Lower lobe of right lung (tissue), 2 donors: ENCODE results near the gene ZNF619. TPM values are rescaled to one million over a fixed set of nuclear protein-coding genes. Genes with fewer than 3 reads are reported as not detected.
A peak's percentile ranks its signal among the peaks of the same experiment; 100 is the strongest.

Source experiments
- ATAC-seq, 2 donors: fragments of 200-7000 bp; cut with Tn5 transposase; one replicate each; pipeline ENCODE4 v1.9.1; 2020 to 2022; ENCODE audit warnings: mild to moderate bottlenecking in 2 of 2, moderate library complexity in 2 of 2
- DNase-seq: peaks from one replicate; pipeline ENCODE4 v3.0.0-alpha.2; 2020
- H3K27ac ChIP-seq: fragments of 200-600 bp; one replicate; pipeline ENCODE4 v1.8.0; 2022
- H3K27me3 ChIP-seq: fragments of 200-600 bp; one replicate; pipeline ENCODE4 v1.8.0; 2022; ENCODE audit warnings: low read depth
- H3K36me3 ChIP-seq: fragments of 200-600 bp; one replicate; pipeline ENCODE4 v1.8.0; 2022; ENCODE audit warnings: mild to moderate bottlenecking
- H3K4me1 ChIP-seq: fragments of 200-600 bp; one replicate; pipeline ENCODE4 v1.8.0; 2022
- H3K4me3 ChIP-seq: fragments of 200-600 bp; one replicate; pipeline ENCODE4 v1.8.0; 2022; ENCODE audit warnings: mild to moderate bottlenecking
- H3K9me3 ChIP-seq: fragments of 200-600 bp; one replicate; pipeline ENCODE4 v1.8.0; 2022
- intact Hi-C: fragments of 100-400 bp; cut with DNase I; formaldehyde crosslinking; loops from one replicate; pipeline ENCODE4 v1.11.0; 2022
- total RNA-seq: library from RNA; stranded (reverse); fragmentation: NEBNext Ultra II Directional; extraction: Animal tissue kit (Norgen Biotek cat#: 25700); gene quantifications from one replicate; pipeline ENCODE4 v1.2.1, GENCODE V29; 2021
- TF ChIP-seq, protein P1 (sequence below): fragments of 200-600 bp; IDR thresholded peaks from one replicate; pipeline ENCODE4 v1.8.0; 2022; ENCODE audit warnings: antibody characterized with exemption, mild to moderate bottlenecking
- donor health status: DM: no; HTN: yes; CAD: no; lungs with severe emphysema.

The ZNF619 gene
- total RNA-seq, 1 donor from 2014 or later, result 8.6 TPM

DNA sequence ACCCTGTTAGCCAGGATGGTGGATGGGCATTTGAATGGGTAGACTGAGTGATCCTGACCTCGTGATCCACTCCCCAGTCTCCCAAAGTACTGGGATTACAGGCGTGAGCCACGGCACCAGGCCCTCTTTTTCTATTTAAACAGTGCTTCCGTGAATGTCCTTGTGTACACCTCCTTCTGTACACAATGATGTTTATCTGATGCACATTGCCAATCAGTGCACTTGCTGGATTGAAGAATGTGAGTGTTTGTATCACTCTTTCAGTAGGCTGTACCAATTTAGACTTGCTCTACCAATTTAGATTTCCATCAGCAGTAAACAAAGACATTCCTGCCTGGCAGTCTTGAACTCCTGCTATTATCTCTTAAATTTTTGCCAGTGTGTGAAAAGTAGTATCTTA lies 8.9 kb upstream of the ZNF619 start:
- peaks cover 36% of the 10 kb centered on the region for H3K36me3 ChIP-seq
- H3K4me3 ChIP-seq, result no peak overlapping the region
- H3K27ac ChIP-seq, result no peak overlapping the region
- no peaks in the 10 kb centered on the region for H3K4me1 ChIP-seq
- H3K27me3 ChIP-seq, result no peaks in the 10 kb centered on the region
- intact Hi-C loops, result no loop called here
- ATAC-seq (no peak), DNase-seq (no peak)
- H3K9me3 ChIP-seq, result no peaks in the 10 kb centered on the region
- TF ChIP-seq, protein P1, sequence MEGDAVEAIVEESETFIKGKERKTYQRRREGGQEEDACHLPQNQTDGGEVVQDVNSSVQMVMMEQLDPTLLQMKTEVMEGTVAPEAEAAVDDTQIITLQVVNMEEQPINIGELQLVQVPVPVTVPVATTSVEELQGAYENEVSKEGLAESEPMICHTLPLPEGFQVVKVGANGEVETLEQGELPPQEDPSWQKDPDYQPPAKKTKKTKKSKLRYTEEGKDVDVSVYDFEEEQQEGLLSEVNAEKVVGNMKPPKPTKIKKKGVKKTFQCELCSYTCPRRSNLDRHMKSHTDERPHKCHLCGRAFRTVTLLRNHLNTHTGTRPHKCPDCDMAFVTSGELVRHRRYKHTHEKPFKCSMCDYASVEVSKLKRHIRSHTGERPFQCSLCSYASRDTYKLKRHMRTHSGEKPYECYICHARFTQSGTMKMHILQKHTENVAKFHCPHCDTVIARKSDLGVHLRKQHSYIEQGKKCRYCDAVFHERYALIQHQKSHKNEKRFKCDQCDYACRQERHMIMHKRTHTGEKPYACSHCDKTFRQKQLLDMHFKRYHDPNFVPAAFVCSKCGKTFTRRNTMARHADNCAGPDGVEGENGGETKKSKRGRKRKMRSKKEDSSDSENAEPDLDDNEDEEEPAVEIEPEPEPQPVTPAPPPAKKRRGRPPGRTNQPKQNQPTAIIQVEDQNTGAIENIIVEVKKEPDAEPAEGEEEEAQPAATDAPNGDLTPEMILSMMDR, result no peak

DNA sequence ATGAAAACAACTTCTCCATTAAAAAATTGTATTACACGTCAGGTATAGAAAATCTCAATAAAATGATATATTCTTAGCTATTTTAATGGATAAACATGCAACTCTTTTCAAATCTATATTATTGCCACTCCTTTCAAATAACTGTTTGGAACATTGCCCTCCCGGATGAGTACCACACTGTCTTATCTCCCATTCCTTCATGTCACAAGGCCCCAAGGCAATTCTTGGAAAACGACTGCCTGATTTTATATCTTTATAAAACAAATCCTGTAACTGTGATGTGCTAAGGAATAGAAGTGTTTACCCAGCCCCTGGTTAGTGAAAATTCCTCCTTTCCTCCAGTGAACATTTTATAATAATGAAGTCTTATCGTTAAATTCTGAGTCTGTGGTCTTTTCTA lies 6.2 kb upstream of the ZNF619 start:
- Histone ChIP-seq H3K27me3 (no peaks in the 10 kb centered on the region), H3K9me3 (no peaks in the 10 kb centered on the region), H3K36me3 (peaks cover 11% of the 10 kb centered on the region), H3K4me1 (no peaks in the 10 kb centered on the region), H3K4me3 (no peak overlapping the region), H3K27ac (no peak overlapping the region)
- ATAC-seq (no peak), DNase-seq (no peak)
- TF ChIP-seq, protein P1, result no peak
- intact Hi-C loops, result no loop called here

DNA sequence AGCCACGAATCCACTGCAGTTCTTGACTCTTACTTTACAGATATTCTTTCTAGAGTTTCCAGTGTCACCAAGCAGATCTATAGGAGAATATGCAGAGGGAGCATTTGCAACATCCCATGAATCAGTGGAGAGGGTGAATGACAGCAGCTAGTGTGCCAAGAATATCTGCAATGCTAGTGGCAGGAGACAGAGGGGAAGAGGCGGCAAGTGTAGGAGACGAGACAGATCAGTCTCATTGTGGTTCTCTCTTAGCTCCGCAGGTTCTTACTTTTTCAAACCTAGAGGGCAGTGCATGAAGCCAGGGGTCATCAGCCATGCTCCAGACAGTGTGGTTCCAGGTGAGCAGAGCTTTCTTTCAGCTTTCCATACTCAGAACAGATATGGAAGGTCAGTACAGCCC lies 744 bp downstream of the ZNF619 start:
- peak in 1 of 2 donors; percentile 5 for ATAC-seq
- Histone ChIP-seq H3K9me3 (no peaks in the 10 kb centered on the region), H3K36me3 (peaks cover 22% of the 10 kb centered on the region), H3K27me3 (no peaks in the 10 kb centered on the region), H3K27ac (peak overlapping the region; percentile 86), H3K4me3 (peak overlapping the region; percentile 96), H3K4me1 (peaks cover 7% of the 10 kb centered on the region)
- DNase-seq, result no peak
- TF ChIP-seq, protein P1, result no peak
- intact Hi-C loops, result no loop called here

DNA sequence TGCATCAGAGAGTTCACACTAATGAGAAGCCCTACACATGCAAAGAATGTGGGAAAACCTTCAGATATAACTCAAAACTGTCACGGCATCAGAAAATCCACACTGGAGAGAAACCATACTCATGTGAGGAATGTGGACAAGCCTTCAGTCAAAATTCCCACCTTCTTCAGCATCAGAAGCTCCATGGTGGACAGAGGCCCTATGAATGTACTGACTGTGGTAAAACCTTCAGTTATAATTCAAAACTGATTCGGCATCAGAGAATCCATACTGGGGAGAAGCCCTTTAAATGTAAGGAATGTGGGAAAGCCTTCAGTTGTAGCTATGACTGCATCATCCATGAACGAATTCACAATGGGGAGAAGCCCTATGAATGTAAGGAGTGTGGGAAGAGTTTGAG lies 10.2 kb downstream of the ZNF619 start:
- ATAC-seq, result no peak
- Histone ChIP-seq H3K36me3 (peaks cover 54% of the 10 kb centered on the region), H3K4me1 (no peaks in the 10 kb centered on the region), H3K9me3 (peaks cover 21% of the 10 kb centered on the region), H3K27ac (no peak overlapping the region), H3K4me3 (no peak overlapping the region), H3K27me3 (no peaks in the 10 kb centered on the region)
- TF ChIP-seq, protein P1, result no peak
- intact Hi-C loops, result no loop called here
- DNase-seq, result no peak

DNA sequence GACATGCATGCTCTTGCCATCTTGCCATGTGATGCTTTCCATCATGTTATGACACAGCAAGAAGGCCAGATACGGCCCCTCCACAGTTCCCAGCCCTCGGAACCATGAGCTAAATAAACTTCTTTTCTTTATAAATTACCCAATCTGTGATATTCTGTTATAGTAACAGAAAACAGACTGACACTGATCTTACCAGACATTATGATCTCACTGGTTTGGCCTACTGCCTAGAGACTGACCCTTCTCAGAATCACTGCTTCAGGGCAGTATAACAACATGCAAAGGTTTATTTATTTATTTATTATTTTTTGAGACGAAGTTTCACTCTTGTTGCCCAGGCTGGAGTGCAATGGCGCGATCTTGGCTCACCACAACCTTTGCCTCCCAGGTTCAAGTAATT lies 14.0 kb downstream of the ZNF619 start:
- DNase-seq, result no peak
- Histone ChIP-seq H3K27ac (no peak overlapping the region), H3K27me3 (no peaks in the 10 kb centered on the region), H3K36me3 (peaks cover 18% of the 10 kb centered on the region), H3K4me3 (no peak overlapping the region), H3K9me3 (peaks cover 21% of the 10 kb centered on the region), H3K4me1 (no peaks in the 10 kb centered on the region)
- intact Hi-C loops, result no loop called here
- no peak for ATAC-seq
- TF ChIP-seq, protein P1, result no peak

DNA sequence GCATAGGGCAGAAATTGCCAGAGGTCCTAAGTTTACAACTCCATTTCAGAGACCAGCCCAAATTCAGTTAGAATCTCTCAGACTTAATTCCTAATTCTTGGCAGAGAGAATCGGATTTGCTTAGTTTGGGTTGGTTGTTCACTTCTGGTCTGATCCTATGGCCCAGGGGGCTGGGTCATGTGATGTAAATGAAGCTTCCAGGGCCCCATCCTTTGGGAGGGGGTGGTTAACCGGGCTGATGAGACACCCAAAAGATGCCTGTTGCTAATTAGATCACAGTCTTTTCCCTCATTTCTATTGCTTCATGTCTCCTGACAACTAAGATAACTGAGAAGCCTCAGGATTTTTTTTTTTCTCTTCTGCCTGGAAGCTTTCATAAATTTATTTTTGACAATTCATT lies 17.8 kb downstream of the ZNF619 start:
- no peak for DNase-seq
- H3K36me3 ChIP-seq, result no peaks in the 10 kb centered on the region
- H3K4me3 ChIP-seq, result no peak overlapping the region
- H3K27ac ChIP-seq, result no peak overlapping the region
- TF ChIP-seq, protein P1, result no peak
- no peak for ATAC-seq
- H3K4me1 ChIP-seq, result no peaks in the 10 kb centered on the region
- H3K27me3 ChIP-seq, result no peaks in the 10 kb centered on the region
- no peaks in the 10 kb centered on the region for H3K9me3 ChIP-seq
- intact Hi-C loops, result no loop called here
